B cell (primary cell): ENCODE results near the gene GNAS. TPM values are rescaled to one million over a fixed set of nuclear protein-coding genes. Genes with fewer than 3 reads are reported as not detected.

Experiments used
- ATAC-seq: fragments of 200-7000 bp; cut with Tn5 transposase; one replicate; pipeline ENCODE4 v1.10.0; 2021; ENCODE audit warnings: low read depth, mild to moderate bottlenecking, moderate number of reproducible peaks, moderate library complexity
- CTCF ChIA-PET: fragments of 350-600 bp; sonication (Branson Sonifier 250); formaldehyde crosslinking; loops from one replicate; lab custom pipeline; 2021; ENCODE audit warnings: antibody characterized with exemption, inconsistent platforms; lab: Charles Lee
- POLR2A ChIA-PET: fragments of 350-600 bp; sonication (Branson Sonifier 250); formaldehyde crosslinking; loops from one replicate; lab custom pipeline; 2021; ENCODE audit warnings: antibody characterized with exemption; lab: Charles Lee
- DNase-seq: peaks from one replicate; pipeline ENCODE4 v3.0.0; 2013
- H2AFZ ChIP-seq: 2 replicates; pipeline ENCODE4 v1.6.1; 2012; ENCODE audit warnings: mild to moderate bottlenecking, low read depth, low read length; ENCODE audit not compliant: insufficient read depth, poor library complexity, severe bottlenecking
- H3K27ac ChIP-seq, 2 donors: 1 replicate in 1 of 2; 2 replicates in 1 of 2; pipeline ENCODE4 v1.5.1; 2012 to 2013; ENCODE audit warnings: low read length in 2 of 2, mild to moderate bottlenecking in 2 of 2, moderate library complexity in 1 of 2
- H3K27me3 ChIP-seq, 4 experiments: fragments of 200-600 bp in 1 of 4; sonication (generic) in 1 of 4; replicated peaks in 1 of 4; 1 replicate in 2 of 4; 2 replicates in 2 of 4; pipeline versions ENCODE4 v1.6.1 to v1.7.0; 2013 to 2016; ENCODE audit warnings: low read length in 3 of 4, mild to moderate bottlenecking in 2 of 4, mixed read lengths in 1 of 4, moderate library complexity in 1 of 4; ENCODE audit not compliant: insufficient read depth in 4 of 4, control insufficient read depth in 3 of 4; ENCODE audit errors: control extremely low read depth in 1 of 4
- H3K36me3 ChIP-seq, 2 experiments: replicated peaks in 1 of 2; 1 replicate in 1 of 2; 2 replicates in 1 of 2; pipeline versions ENCODE4 v1.6.1 to v1.7.1; 2013; ENCODE audit warnings: low read length in 1 of 2; ENCODE audit not compliant: insufficient read depth in 2 of 2, control insufficient read depth in 1 of 2; ENCODE audit errors: control extremely low read depth in 1 of 2, extremely low read depth in 1 of 2
- H3K4me1 ChIP-seq, 2 donors: fragments of 200-600 bp in 1 of 2; sonication (generic) in 1 of 2; 1 replicate in 1 of 2; 2 replicates in 1 of 2; pipeline versions ENCODE4 v1.5.1 to v1.6.1; 2013 to 2017; ENCODE audit warnings: low read length in 2 of 2; ENCODE audit not compliant: control insufficient read depth in 2 of 2, insufficient read depth in 2 of 2
- H3K4me2 ChIP-seq: replicated peaks from 2 replicates; pipeline ENCODE3; 2012; ENCODE audit warnings: mild to moderate bottlenecking, low read depth, low read length; ENCODE audit not compliant: poor library complexity, severe bottlenecking
- H3K4me3 ChIP-seq, 5 experiments: fragments of 200-600 bp in 1 of 5; sonication (generic) in 1 of 5; 1 replicate in 3 of 5; 2 replicates in 2 of 5; pipeline versions ENCODE4 v1.5.1 to v1.7.0; 2011 to 2016; ENCODE audit warnings: low read length in 4 of 5, mild to moderate bottlenecking in 4 of 5, low read depth in 2 of 5, control low read depth in 1 of 5, moderate library complexity in 1 of 5; ENCODE audit not compliant: insufficient read depth in 1 of 5; ENCODE audit errors: control extremely low read depth in 1 of 5, extremely low read depth in 1 of 5
- H3K79me2 ChIP-seq: fragments of 200-600 bp; sonication (generic); one replicate; pipeline ENCODE4 v1.6.0; 2016; ENCODE audit warnings: low read length; ENCODE audit not compliant: control insufficient read depth, insufficient read depth
- H3K9ac ChIP-seq: fragments of 200-600 bp; sonication (generic); 2 replicates; pipeline ENCODE4 v1.6.1; 2017; ENCODE audit warnings: mild to moderate bottlenecking, low read length, moderate library complexity
- H3K9me3 ChIP-seq, 3 donors: one replicate each; pipeline versions ENCODE4 v1.6.1 to v1.7.1; 2013; ENCODE audit warnings: low read length in 2 of 3; ENCODE audit not compliant: control insufficient read depth in 2 of 3, insufficient read depth in 1 of 3; ENCODE audit errors: control extremely low read depth in 1 of 3
- H4K20me1 ChIP-seq: 2 replicates; pipeline ENCODE4 v1.6.0; 2012; ENCODE audit warnings: mild to moderate bottlenecking, low read length; ENCODE audit not compliant: insufficient read depth, control insufficient read depth, poor library complexity, severe bottlenecking
- H3K27ac Mint-ChIP-seq: one replicate; pipeline ENCODE4 v1.8.0; 2021; ENCODE audit warnings: mixed read lengths
- H3K27me3 Mint-ChIP-seq: one replicate; pipeline ENCODE4 v1.8.0; 2021; ENCODE audit warnings: mixed read lengths
- H3K4me1 Mint-ChIP-seq: one replicate; pipeline ENCODE4 v1.8.0; 2021; ENCODE audit warnings: mixed read lengths
- H3K4me3 Mint-ChIP-seq: one replicate; pipeline ENCODE4 v1.8.0; 2021; ENCODE audit warnings: mixed read lengths
- H3K9me3 Mint-ChIP-seq: one replicate; pipeline ENCODE4 v1.8.0; 2022; ENCODE audit warnings: mixed read lengths; ENCODE audit not compliant: insufficient read depth
- CTCF ChIP-seq: fragments of 200-600 bp; IDR thresholded peaks from one replicate; pipeline ENCODE4 v1.8.0; 2022; ENCODE audit warnings: antibody characterized with exemption, mild to moderate bottlenecking
- EZH2 ChIP-seq: IDR thresholded peaks from 2 replicates; pipeline ENCODE4 v1.6.1; 2012; ENCODE audit warnings: borderline replicate concordance, low read depth, mild to moderate bottlenecking, moderate library complexity, low read length; ENCODE audit not compliant: insufficient read depth, poor library complexity, severe bottlenecking
- WGBS: methylation state at CpG from one replicate; pipeline ENCODE4 v1.1.5; 2013; ENCODE audit warnings: missing lambda C conversion rate; ENCODE audit not compliant: insufficient coverage; 5-methylcytosine and 5-hydroxymethylcytosine counted together
- intact Hi-C: fragments of 100-400 bp; cut with micrococcal nuclease; formaldehyde crosslinking; loops from one replicate; pipeline ENCODE4 v1.10.0; 2022
- polyA plus RNA-seq: library from polyadenylated mRNA; depleted of rRNA; stranded (reverse); fragments of >200 nt; gene quantifications from 2 replicates; pipeline ENCODE4 v1.2.3, GENCODE V29; 2012
- total RNA-seq, 2 donors: library from RNA; stranded (reverse); fragments of 120-200 nt in 1 of 2; gene quantifications; 1 replicate in 1 of 2; 2 replicates in 1 of 2; pipeline versions ENCODE4 v1.2.3 to v1.2.4, GENCODE V29; 2013 to 2022

Gene GNAS
- total and polyA plus RNA-seq, 2 donors (not counting 1 experiment from before 2014, with no cell fraction given) = 714 to 1,181 TPM

GRCh38 chr20:58906894-58907293 lies 54.4 kb downstream of the GNAS start:
- ATAC-seq (peak; percentile 13), DNase-seq (peak; percentile 38)
- H3K4me1 ChIP-seq = peaks cover 24 to 39% of the 10 kb centered on the region in 2 donors
- peaks cover 3 to 80% of the 10 kb centered on the region in 2 experiments for H3K36me3 ChIP-seq
- peaks cover 17% of the 10 kb centered on the region for H4K20me1 ChIP-seq
- peak overlapping the region; percentile 81 for H3K4me2 ChIP-seq
- no peak overlapping the region for H2AFZ ChIP-seq
- intact Hi-C loops = loop anchor here (1.0 to 5.0 kb wide), 4 partner anchors 15 to 600 kb away; partner anchors contain the start of genes NELFCD, RAB22A and ZNF831
- peak overlapping the region; percentile 66 for H3K9ac ChIP-seq
- peak overlapping the region in 3 of 5 experiments; percentile 30 to 54 (median 33) for H3K4me3 ChIP-seq
- peak overlapping the region; percentile 94 to 97 for H3K27ac ChIP-seq
- ChIA-PET POLR2A (interaction anchor here (1.1 to 1.5 kb wide), 2 partner anchors 15 to 72 kb away, joined by 3 to 6 read pairs; no protein-coding TSS in a partner anchor), CTCF (interaction anchor here (0.6 to 1.6 kb wide), 5 partner anchors 10 to 147 kb away, joined by 3 to 6 read pairs (median 3); partner anchors contain the start of gene ATP5F1E)
- WGBS = no CpG with 5 or more reads among the region's 3 CpGs
- H3K79me2 ChIP-seq = peaks cover 68% of the 10 kb centered on the region
- peak overlapping the region; percentile 94 for H3K27ac Mint-ChIP-seq
- no peaks in the 10 kb centered on the region for H3K27me3 Mint-ChIP-seq
- TF ChIP-seq CTCF (no peak), EZH2 (no peak)
- no peaks in the 10 kb centered on the region for H3K27me3 ChIP-seq
- H3K4me3 Mint-ChIP-seq = peak overlapping the region; percentile 85
- H3K9me3 ChIP-seq = no peaks in the 10 kb centered on the region
- no peaks in the 10 kb centered on the region for H3K9me3 Mint-ChIP-seq
- H3K4me1 Mint-ChIP-seq = peaks cover 61% of the 10 kb centered on the region
